CD1c-positive myeloid dendritic cell (primary cell): ENCODE measurements around the gene FEZF2.

Experiments
- DNase-seq: peaks from one replicate; pipeline ENCODE4 v3.0.0-alpha.2; 2016; ENCODE audit errors: extremely low spot score

Gene FEZF2

DNA sequence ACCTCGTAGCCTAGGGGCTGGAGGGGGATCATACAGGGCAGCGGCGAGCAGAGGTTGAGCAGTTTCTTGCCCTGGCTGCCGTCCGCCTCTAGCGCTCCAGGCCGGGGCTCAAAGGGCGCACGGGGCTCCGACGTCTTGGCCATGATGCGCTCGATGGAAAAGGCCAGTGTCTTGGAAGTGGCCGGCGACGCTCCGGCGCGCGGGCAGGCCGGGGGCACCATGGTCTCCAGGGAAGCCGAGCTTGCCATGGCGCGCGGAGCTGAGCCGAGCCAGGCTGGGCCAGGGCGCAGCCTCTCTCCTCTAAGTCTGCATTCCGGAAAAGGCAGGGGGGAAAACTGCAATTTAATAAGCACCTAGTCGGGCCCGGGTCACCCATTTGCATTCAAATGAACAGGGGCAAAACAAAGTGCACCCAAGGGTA is 719 bp downstream of the FEZF2 start:
- DNase-seq = no peak

DNA sequence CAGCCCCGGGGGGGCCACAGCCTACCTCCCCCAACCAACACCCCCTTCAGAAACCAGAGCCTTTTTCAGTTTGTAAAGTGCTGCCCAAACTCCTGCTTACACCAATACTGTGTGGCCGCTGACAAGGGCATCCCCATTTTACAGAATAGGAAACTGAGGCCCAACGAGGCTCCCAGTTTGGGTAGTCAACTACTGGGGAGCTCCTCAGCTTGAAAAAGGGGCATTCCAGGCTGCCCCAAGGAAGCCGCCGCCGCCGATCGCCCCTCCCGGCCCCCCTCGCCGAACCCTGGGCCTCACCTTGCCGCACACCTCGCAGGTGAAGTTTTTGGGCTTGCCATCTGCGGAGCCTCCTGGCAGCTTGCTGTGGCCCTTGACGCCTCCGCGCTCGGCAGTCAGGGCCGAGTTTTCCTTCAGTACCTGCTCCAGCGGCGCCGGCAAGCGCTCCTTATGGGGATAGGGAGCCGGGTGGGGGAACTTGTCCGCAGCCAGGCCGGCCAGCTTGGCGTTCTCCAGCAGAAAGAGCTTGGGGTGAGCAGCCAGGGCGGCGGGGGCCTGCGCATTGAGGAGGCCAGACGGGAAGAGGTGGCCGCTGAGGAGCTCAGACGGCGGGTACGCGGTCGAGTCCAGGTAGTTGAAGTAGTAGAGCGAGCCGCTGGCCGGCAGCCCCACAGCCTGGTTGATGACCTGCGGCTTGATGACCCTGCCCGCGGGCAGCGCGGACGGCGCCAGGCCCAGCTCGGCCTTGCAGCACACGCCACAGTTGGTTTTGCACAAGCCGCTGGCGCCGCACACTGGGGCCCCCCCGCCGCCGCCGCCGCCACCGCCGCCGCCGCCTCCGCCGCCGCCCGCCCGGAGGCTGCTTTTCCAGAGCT is 1.4 kb downstream of the FEZF2 start:
- no peak for DNase-seq

DNA sequence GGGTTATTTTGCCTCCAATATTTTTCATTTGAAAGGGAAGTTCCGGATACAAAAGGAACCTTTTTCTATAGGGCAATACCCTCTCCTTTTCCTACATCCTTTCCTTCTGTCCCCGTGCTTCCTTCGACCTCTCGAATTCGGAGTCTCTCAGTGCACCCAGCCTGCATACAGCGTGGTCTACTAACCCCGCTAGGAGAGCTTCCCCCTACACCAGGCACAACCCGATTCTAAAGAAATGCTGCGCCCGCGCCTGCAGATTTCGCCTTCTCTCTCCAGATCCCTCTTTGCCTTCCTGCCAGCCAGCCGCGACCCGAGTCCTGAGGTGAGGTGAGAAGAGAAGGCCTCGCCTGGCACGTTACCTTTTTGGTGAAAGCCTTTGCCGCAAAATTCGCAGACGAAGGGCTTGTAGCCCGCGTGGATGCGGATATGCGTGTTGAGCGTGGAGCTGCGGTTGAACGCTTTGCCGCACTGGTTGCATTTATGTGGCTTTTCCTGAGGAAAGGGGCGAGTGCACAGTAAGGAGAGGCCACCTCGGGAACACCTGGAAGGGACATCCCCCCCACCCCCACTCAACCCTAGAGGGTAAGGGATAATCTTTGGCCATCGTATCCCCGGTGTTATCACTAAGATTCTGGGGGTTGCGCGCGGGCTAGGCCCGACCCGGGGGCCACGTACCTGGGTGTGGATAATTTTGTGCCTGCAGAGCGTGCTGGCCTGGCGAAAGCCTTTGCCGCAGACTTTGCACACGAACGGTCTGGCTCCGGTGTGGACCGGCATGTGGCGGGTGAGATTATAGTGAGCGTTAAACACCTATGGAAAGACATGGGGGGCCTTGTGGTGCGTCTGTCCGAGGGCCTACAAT is 2.3 kb downstream of the FEZF2 start:
- no peak for DNase-seq

DNA sequence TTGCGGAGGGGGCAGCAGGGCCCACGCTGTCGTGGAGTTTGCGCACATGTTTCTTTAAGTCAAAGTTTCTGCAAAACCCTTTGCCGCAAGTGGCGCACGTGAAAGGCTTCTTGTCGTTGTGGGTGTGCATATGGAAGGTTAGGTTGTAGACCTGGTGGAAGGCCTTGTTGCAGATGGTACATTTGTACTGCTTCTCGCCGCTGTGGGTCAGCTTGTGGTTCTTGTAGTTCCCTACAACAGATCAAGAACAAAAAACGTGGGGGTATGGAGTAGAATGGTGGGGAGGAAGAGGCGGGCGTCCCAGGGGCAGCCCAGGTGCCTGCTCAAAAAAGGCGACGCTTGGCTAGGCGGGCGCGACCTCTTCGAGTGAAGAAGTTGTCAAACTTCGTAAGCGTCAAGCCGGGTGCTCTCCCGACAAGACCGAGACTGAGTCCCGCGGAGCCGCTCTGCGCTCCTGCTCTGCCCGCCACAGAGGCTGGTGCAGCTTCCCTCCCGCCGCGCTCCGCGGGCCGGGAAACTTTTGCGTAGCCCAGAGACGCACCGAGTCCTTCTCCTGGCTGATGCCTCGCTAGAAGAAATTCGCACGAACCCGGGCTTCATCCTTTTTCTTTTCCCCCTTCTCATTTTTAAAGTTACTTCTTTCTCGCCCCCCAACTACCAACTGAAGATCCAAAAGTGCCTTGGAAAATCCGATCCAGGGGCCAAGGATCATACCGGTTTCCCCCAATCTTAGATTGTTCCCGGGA is 3.1 kb downstream of the FEZF2 start:
- DNase-seq = no peak

DNA sequence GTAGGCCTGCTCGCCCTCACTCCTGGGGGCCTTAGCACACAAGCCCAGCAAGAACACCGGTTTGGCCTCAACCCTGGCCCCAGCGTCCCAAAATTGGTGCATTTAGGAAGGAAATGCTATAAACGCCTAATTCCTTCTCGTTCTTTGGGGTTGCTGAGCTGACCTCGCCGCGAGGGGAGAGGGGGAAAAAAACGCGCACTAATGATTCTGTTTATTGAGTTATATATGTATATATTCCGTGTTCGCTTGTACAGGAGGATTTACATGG is 3.9 kb downstream of the FEZF2 start:
- no peak for DNase-seq

DNA sequence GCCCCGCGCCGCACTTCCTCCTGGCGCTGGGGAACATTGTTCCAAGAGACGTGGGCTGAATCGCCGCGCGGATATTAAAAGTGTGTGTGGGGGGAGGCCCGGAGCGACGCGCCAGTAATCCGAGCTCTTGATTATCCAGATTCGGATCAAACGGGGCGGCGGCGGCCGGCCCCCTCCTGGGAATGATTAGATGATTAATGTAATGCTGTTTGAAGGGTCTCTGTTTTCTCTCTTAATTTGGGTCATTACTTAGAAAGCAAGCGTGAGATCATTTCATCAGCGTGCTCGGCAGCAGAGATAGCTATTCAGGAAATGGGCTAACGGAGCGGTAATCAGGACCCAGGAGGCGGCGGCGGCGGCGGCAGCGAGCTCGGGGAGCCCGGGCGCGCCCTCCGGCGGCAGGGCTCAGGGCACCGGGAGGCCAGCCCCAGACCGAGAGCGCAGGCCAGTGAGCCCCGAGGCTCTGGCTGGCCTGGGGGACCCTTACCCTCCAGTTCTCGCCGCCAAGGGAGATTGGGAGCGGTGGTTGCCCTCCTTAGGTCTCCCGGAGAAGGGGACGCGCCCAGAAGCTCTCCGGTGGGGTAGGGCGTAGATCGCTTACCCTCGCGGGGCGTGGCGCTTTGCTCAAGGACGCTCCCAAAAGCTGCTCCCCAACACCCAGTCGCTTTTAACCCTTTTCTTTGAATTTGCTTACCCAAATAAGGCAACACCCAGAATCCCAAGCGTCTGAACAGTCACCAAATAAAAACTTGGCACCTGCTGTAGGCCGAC is 4.5 kb downstream of the FEZF2 start:
- DNase-seq = no peak

DNA sequence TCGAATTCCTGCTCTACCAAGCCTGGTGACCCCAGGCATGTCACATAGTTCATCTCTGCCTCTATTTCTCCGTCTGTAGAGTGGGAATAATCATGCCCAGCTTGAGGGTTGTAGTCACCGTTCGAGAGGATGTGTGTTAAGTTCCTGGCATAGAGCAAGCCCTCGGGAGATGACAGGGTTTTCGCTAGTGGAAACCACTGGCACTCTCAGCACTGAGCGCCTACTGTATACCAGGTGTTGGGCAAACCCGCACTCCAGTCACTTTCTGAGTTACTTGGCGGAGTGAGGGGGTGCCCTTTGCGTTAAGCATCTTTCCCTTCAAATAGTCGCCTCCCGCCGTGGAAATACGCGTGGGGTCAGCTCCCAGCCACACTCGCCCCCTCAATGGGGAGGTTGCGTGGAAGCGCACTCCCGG is 5.1 kb downstream of the FEZF2 start:
- no peak for DNase-seq

DNA sequence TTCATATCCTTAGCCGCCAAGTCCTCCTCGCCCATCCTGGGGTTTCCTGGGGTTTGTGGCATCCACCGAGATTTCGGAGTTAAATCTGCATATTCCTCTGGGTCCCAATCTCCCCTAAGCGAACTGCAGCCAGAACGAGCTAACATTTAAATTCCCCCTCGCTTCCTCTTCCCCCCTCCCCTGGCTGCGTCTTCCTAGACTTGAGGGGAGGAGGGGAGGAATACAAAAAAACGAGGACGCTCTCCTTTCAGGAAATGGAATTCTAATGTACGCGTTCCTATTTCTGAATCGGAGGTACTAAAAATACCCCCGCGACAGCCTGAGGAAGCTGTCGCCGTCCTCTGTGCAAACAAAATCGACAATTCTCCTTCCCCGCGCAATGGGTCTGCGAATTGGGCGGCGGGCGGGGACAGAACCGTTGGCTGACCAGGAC is 5.6 kb downstream of the FEZF2 start:
- DNase-seq = no peak

DNA sequence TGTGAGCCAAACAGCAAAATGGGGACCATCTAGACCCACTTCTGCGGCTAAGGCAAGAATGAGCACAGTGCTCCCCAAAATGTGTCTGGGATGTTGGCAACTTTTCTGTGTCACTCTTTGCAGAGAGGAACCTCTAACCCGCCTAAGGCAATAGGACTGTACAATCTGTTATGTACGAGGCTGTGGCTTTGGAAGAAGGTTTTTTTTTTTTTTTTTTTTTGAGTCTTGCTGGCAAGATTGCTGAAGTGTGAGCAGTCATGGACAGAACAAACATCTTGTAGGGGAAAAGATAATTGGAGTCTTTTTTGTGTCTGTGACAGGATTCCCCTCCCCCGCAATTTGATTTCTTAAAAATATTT is 7.2 kb downstream of the FEZF2 start:
- DNase-seq = no peak

DNA sequence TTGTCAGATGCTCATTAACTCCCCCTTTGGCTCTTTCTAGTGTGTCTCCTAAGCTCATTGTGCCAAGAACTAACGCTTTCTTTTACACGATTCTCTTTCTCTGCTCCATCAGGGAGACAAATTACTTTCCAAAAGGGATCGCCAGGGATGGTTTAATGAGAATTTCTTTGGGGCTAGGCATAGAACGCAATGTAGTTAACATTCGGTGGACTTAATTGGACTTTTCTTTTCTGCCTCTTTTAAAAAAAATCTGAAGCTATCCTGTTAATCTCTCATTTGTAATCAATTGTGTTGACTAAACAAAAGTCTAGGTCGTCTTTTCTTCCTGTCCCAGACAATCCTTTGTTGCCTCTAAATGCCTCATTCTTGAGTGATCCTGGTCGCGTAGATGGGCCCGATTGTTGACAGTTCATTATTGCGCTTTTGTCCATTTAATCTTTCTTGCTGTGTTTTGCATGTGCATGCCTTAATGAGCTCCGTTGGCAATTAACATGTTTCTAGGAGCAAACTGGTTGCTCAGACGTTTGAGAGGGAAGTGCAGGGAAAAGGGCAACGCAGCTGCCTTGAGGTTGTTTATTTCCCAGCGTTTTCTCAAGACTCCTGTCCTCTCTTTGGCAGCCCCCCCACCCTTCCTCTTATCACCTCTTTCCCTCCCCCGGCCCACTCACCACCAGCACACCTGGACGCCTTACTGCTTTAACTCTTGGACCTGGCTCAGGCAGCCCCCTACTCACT is 7.8 kb downstream of the FEZF2 start:
- no peak for DNase-seq

DNA sequence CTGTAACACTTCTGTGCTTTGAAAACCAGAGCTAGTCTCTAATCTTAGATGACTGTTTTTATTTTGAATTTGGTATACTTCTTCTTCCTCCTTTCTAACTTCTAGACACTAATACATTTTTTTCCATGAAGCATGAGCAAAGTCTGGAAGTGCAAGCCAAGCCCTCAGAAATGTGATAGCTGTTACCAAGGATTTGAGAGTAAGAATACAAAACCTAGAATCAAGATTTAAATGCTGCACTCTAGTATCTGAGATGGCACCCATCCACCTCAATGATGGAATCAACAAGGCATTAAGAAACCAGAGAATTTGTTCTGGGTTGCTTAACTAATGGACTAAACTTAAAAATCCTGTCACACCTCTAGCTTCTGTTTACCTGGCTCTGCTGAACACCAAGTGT is 9.2 kb downstream of the FEZF2 start:
- DNase-seq = no peak

DNA sequence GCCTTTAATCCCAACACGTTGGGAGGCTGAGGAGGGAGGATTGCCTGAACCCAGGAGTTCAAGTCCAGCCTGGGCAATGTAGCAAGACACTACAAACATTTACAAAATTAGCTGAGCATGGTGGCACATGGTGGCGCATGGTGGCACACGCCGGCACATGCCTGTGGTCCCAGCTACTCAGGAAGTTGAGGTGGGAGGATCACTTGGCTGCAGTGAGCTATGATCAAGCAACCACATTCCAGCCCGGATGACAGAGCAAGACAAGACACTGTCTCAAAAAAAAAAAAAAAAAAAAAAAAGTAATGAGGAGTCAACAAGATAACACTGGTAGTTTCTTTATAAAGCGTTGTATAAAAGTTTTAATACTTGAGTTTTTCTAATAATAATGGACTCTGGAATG is 10.1 kb downstream of the FEZF2 start:
- no peak for DNase-seq

DNA sequence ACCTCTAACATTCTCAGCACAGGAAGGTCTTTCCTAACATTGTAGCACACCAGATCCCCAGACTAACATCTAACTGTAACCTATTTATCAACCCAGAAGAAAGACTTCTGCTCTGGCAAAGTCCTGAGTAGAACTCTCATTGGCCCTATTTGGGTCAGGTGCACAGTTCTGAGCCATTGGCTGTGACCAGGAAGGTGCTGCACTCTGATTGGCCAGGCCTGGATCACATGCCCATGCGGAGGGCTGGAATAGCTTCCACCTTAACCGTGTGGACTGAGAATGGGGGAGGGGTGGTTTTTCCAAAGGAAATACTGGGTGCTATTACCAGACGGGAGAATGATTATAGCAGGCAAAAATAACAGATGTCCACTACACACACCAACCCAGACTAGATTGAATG is 11.5 kb downstream of the FEZF2 start:
- DNase-seq = no peak

DNA sequence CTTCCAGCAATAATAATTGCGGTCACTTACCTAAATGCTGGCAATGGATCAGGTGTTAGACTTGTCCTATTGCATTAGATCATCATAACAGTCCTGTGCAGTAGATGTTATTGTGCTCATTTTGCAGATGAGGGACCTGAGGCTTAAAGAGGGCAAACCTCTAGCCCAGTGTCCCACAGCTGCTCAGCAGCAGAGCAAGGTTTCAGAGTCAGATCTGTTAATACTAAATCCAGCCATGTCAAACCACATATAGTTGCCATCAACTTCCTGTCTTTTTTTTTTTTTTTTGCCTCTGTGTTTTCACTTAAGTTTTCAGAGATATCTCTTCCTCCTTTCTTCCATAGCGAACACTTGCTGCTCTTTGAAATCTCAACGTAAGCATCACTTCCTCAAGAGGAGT is 12.1 kb downstream of the FEZF2 start:
- DNase-seq = no peak

DNA sequence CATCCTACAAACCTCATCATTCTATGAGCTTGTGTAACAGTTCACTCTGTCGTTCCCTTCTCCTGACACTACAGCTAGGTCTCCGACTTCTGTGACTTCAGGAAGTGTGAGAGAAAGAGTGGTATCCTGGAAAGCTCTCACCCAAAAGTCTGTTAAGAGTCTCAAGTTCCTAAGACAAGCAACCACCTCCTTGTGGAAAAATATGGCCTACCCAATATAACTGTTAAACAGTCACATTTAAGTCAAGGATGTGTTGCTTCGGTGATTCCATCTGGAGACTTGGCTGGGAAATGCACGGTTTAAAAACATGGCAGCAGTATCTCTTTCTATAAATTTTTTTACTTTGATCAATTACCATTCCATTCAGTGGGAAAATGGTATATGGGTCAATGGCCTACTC is 13.8 kb downstream of the FEZF2 start:
- DNase-seq = no peak

DNA sequence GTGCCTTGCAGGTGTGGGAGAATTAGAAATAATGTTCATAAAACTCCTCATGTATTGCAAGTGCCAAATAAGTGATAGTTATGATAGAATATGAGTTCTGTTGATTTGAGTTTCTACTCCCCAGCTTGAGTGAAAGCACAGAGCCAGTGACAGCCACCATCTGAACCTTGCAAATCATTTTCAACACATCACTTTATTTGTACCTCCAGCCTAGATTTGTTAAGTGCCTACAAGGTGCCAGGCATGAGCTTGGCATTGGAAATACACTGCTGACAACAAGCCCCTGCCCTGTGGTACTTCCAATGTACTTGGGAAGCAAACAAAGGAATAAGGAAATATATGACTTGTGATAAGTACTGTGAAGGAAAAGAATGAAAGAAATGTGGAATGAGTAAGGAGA is 17.0 kb downstream of the FEZF2 start:
- DNase-seq = no peak

DNA sequence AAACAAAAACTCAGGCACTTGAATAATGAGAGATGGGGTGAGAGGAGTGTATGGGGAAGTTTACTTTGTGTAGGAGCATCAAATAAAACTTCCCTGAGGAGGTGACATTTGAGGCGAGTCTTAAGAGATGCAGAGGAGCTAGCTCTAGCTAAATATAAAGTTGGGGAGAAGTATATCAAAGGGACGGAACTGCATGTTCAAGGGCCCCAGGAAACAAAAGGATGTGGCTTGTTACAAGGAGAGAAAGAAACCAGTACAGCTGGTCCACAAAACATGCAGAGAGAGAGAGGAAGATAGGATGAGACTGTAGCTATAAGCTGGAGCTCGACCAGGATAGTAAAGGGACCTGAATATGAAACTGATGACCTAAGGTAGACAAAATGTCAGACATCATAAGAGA is 17.6 kb downstream of the FEZF2 start:
- no peak for DNase-seq

DNA sequence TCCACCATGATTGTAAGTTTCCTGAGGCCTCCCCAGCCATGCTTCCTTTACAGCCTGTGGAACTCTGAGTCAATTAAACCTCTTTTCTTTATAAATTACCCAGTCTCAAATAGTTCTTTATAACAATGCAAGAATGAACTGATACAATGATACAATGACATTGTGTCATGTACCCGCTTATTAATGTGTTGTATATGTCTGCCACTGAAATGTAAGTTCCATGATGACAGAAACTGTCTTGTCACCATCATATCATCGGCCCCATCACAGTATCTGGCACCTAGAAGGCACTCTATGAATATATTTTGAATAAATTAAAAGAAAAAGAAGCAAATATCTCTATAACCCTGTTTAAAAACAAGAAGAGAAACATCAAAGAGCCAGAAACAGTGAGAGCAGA is 29.6 kb downstream of the FEZF2 start:
- DNase-seq = no peak

DNA sequence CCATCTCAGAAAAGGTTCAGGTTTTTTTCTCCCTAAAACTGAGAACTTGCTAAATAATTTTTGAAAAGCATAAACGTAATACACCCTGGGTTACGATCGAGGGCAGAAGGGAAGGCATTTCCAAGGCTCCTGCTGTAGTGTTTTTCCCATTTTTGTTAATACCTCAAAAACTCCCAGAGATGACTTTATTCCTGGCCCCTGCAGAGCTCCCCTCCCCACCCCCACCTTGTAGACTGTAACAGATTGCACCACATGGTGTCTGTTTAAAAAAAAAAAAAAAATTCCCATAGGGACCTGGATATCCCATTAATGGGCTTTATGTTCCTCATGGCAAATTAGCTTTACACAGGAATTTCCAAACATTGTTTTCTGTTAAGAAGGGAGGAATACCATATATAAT is 38.2 kb downstream of the FEZF2 start:
- no peak for DNase-seq

DNA sequence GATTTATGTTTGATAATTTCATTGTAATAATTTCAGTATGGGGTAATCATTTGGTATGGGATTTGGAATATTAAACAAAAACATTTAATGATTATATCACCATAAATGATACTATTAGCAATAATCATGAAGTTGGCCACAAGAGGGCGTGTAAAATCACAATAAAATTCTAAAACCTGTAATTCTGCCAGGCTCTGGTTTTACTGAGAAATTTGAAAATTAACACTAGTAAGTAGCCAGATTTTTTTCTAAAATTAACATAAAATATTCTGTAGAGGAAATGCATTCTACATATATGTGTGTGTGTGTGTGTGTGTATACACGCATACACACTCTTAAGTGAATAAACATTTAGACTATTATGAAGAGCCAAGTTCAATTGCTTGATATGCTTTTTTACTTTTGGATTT is 40.5 kb downstream of the FEZF2 start:
- DNase-seq = no peak

DNA sequence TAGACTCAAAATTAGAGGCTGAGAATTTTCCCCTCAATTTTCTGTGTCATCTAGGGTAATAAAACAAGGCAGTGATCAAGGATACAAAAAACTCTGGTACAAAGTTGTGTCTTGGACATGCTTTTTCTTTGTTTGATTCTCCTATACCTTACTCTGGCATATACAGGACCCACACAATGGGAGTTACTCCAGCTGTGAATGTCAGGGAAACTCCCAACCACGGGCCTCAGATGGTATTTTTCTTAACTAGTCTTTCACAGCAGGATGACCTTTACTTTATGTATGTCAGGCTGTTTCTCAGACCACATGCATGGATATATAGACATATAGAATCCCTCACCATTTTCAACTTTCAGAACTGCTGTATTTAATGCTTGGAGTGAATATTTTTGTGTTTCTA is 41.3 kb downstream of the FEZF2 start:
- no peak for DNase-seq
